HG03378 (cell line): ENCODE data around the gene MPG.
A peak's percentile ranks its signal among the peaks of the same experiment; 100 is the strongest.

ENCODE experiments used
- ATAC-seq: cut with Tn5 transposase; IDR thresholded peaks from one replicate; pipeline ENCODE4 v1.9.1; 2021; ENCODE audit warnings: mild to moderate bottlenecking, moderate library complexity; ENCODE audit not compliant: unreplicated experiment

MPG gene

GRCh38 chr16:83060-83603 lies 5.1 kb downstream of the MPG start:
- ATAC-seq = no peak

GRCh38 chr16:83781-84615 lies 6.0 kb downstream of the MPG start:
- no peak for ATAC-seq

- ATAC-seq = peak; percentile 58
These were observed 6.8 kb downstream of the MPG start for GRCh38 chr16:84718-85406.

- no peak for ATAC-seq
These were observed 7.4 kb downstream of the MPG start for GRCh38 chr16:85407-85782.

- ATAC-seq = no peak
These were observed 7.8 kb downstream of the MPG start for GRCh38 chr16:85865-86264.

GRCh38 chr16:86483-86952 lies 8.5 kb downstream of the MPG start:
- no peak for ATAC-seq

GRCh38 chr16:88613-89012 lies 10.6 kb downstream of the MPG start:
- no peak for ATAC-seq

- ATAC-seq = no peak
These were observed 11.6 kb downstream of the MPG start for GRCh38 chr16:89391-90302.

- ATAC-seq = no peak
These were observed 13.5 kb downstream of the MPG start for GRCh38 chr16:91484-91883.

- ATAC-seq = no peak
These were observed 14.7 kb downstream of the MPG start for GRCh38 chr16:92431-93339.

GRCh38 chr16:94918-95265 lies 16.9 kb downstream of the MPG start:
- ATAC-seq = no peak

GRCh38 chr16:96935-97381 lies 18.9 kb downstream of the MPG start:
- no peak for ATAC-seq

GRCh38 chr16:97822-98221 lies 19.8 kb downstream of the MPG start:
- no peak for ATAC-seq

GRCh38 chr16:100989-101388 lies 23.0 kb downstream of the MPG start:
- ATAC-seq = no peak

GRCh38 chr16:101586-101985 lies 23.6 kb downstream of the MPG start:
- ATAC-seq = no peak

- no peak for ATAC-seq
These were observed 24.2 kb downstream of the MPG start for GRCh38 chr16:102060-102855.

- no peak for ATAC-seq
These were observed 26.3 kb downstream of the MPG start for GRCh38 chr16:104355-104754.

GRCh38 chr16:104928-105327 lies 26.9 kb downstream of the MPG start:
- no peak for ATAC-seq

- no peak for ATAC-seq
These were observed 27.5 kb downstream of the MPG start for GRCh38 chr16:105521-105920.
